H1 (cell line): ENCODE results near the gene VN1R2. TPM values are rescaled to one million over a fixed set of nuclear protein-coding genes. Genes with fewer than 3 reads are reported as not detected.

Source experiments
- CTCF ChIA-PET: fragments of 300-600 bp; sonication (Branson Sonifier 250); formaldehyde crosslinking; loops from one replicate; lab custom pipeline; 2021; ENCODE audit not compliant: partially characterized antibody; lab: Charles Lee
- POLR2A ChIA-PET: fragments of 300-600 bp; sonication (Branson Sonifier 250); formaldehyde crosslinking; loops from one replicate; lab custom pipeline; 2021; ENCODE audit warnings: inconsistent platforms; ENCODE audit not compliant: partially characterized antibody; lab: Charles Lee
- DNase-seq, 2 experiments: peaks; one replicate each; pipeline versions ENCODE4 v3.0.0 to v3.0.0-alpha.2; 2010 to 2022; ENCODE audit warnings: low spot score in 2 of 2, low read depth in 1 of 2, mixed read lengths in 1 of 2
- FAIRE-seq: peaks from 2 replicates; lab custom pipeline; 2011; peaks lifted over from hg19 to GRCh38; lab: Jason Lieb, UNC
- H2AFZ ChIP-seq: 2 replicates; pipeline ENCODE4 v1.8.1; 2012; ENCODE audit warnings: low read length, inconsistent platforms
- H2AK5ac ChIP-seq: 2 replicates; pipeline ENCODE4 v1.6.1; 2013; ENCODE audit warnings: low read depth, low read length
- H2BK120ac ChIP-seq: replicated peaks from 2 replicates; pipeline ENCODE3; 2013; ENCODE audit warnings: low read depth, low read length, inconsistent platforms
- H2BK12ac ChIP-seq: 2 replicates; pipeline ENCODE4 v1.6.1; 2013; ENCODE audit warnings: low read depth, low read length
- H2BK15ac ChIP-seq: 2 replicates; pipeline ENCODE4 v1.6.1; 2013; ENCODE audit warnings: low read length
- H2BK20ac ChIP-seq: 2 replicates; pipeline ENCODE4 v1.6.1; 2013; ENCODE audit warnings: low read length
- H2BK5ac ChIP-seq: 2 replicates; pipeline ENCODE4 v1.6.1; 2013; ENCODE audit warnings: low read depth, low read length
- H3K14ac ChIP-seq: 2 replicates; pipeline ENCODE4 v1.6.1; 2013; ENCODE audit warnings: inconsistent platforms; ENCODE audit not compliant: insufficient read length
- H3K18ac ChIP-seq: 2 replicates; pipeline ENCODE4 v1.6.1; 2013; ENCODE audit warnings: low read length; ENCODE audit errors: extremely low read depth
- H3K23ac ChIP-seq: 2 replicates; pipeline ENCODE4 v1.6.1; 2013; ENCODE audit warnings: inconsistent platforms; ENCODE audit not compliant: insufficient read length
- H3K23me2 ChIP-seq: 2 replicates; pipeline ENCODE4 v1.6.1; 2013; ENCODE audit warnings: low read depth, low read length
- H3K27ac ChIP-seq: 2 replicates; pipeline ENCODE4 v1.6.1; 2011; ENCODE audit warnings: low read depth, low read length, inconsistent platforms
- H3K27me3 ChIP-seq, 4 experiments: replicated peaks in 1 of 4; 1 replicate in 1 of 4; 2 replicates in 3 of 4; pipeline versions ENCODE4 v1.6.1 to v1.8.1; 2011 to 2013; ENCODE audit warnings: low read length in 3 of 4, mild to moderate bottlenecking in 3 of 4, inconsistent platforms in 2 of 4, mixed read lengths in 2 of 4, moderate library complexity in 1 of 4; ENCODE audit not compliant: control insufficient read depth in 3 of 4, insufficient read depth in 3 of 4; ENCODE audit errors: extremely low read depth in 1 of 4
- H3K36me3 ChIP-seq, 4 experiments: 2 replicates each; pipeline versions ENCODE4 v1.6.1 to v1.8.1; 2011 to 2013; ENCODE audit warnings: mild to moderate bottlenecking in 4 of 4, low read length in 3 of 4, moderate library complexity in 2 of 4, control low read depth in 1 of 4, inconsistent platforms in 1 of 4; ENCODE audit not compliant: insufficient read depth in 4 of 4, control insufficient read depth in 2 of 4
- H3K4ac ChIP-seq: replicated peaks from 2 replicates; pipeline ENCODE3; 2013; ENCODE audit warnings: low read length, low read depth, mixed read lengths, inconsistent platforms; ENCODE audit not compliant: insufficient read length
- H3K4me1 ChIP-seq, 4 experiments: replicated peaks in 1 of 4; 1 replicate in 1 of 4; 2 replicates in 3 of 4; pipeline versions ENCODE4 v1.6.1 to v1.8.1; 2011 to 2013; ENCODE audit warnings: low read length in 3 of 4, inconsistent platforms in 2 of 4, mixed read lengths in 1 of 4; ENCODE audit not compliant: insufficient read depth in 4 of 4, control insufficient read depth in 3 of 4
- H3K4me2 ChIP-seq, 2 experiments: 2 replicates each; pipeline versions ENCODE4 v1.6.1 to v1.8.1; 2011 to 2013; ENCODE audit warnings: low read depth in 2 of 2, low read length in 2 of 2, control low read depth in 1 of 2, inconsistent platforms in 1 of 2, mild to moderate bottlenecking in 1 of 2; ENCODE audit not compliant: insufficient read depth in 1 of 2
- H3K4me3 ChIP-seq, 4 experiments: fragments of 200-600, 300-600 bp in 1 of 4; sonication (generic), shearing (Covaris generic), sonication (Bioruptor Twin) in 1 of 4; 2 replicates each; pipeline versions ENCODE4 v1.5.1 to v1.8.1; 2011 to 2016; ENCODE audit warnings: low read length in 4 of 4, low read depth in 3 of 4, control low read depth in 2 of 4, inconsistent platforms in 2 of 4, mild to moderate bottlenecking in 2 of 4, mixed read lengths in 1 of 4, moderate library complexity in 1 of 4; ENCODE audit not compliant: insufficient read depth in 2 of 4; ENCODE audit errors: extremely low read depth in 1 of 4
- H3K56ac ChIP-seq: replicated peaks from 2 replicates; pipeline ENCODE3; 2013; ENCODE audit warnings: low read depth, mild to moderate bottlenecking, mixed read lengths, low read length, inconsistent platforms; ENCODE audit not compliant: insufficient read length
- H3K79me1 ChIP-seq: 2 replicates; pipeline ENCODE4 v1.6.1; 2013; ENCODE audit warnings: low read depth, low read length, control low read depth
- H3K79me2 ChIP-seq, 2 experiments: 2 replicates each; pipeline versions ENCODE4 v1.6.1 to v1.8.1; 2012 to 2013; ENCODE audit warnings: low read length in 2 of 2, mild to moderate bottlenecking in 2 of 2, inconsistent platforms in 1 of 2; ENCODE audit not compliant: insufficient read depth in 2 of 2, control insufficient read depth in 1 of 2
- H3K9ac ChIP-seq, 4 experiments: replicated peaks in 1 of 4; 1 replicate in 1 of 4; 2 replicates in 3 of 4; pipeline versions ENCODE4 v1.6.1 to v1.8.1; 2011 to 2013; ENCODE audit warnings: low read depth in 3 of 4, low read length in 3 of 4, control low read depth in 2 of 4, mild to moderate bottlenecking in 2 of 4, moderate library complexity in 2 of 4, inconsistent platforms in 1 of 4; ENCODE audit errors: extremely low read depth in 1 of 4
- H3K9me3 ChIP-seq, 2 experiments: 2 replicates each; pipeline versions ENCODE4 v1.6.1 to v1.8.1; 2012 to 2013; ENCODE audit warnings: mild to moderate bottlenecking in 2 of 2, moderate library complexity in 2 of 2, control low read depth in 1 of 2, inconsistent platforms in 1 of 2, low read depth in 1 of 2, low read length in 1 of 2, mixed read lengths in 1 of 2; ENCODE audit not compliant: insufficient read depth in 2 of 2
- H4K20me1 ChIP-seq, 2 experiments: replicated peaks in 1 of 2; 2 replicates each; pipeline versions ENCODE3 to v1.8.1; 2011 to 2013; ENCODE audit warnings: inconsistent platforms in 2 of 2, low read length in 2 of 2, mild to moderate bottlenecking in 1 of 2; ENCODE audit not compliant: insufficient read depth in 2 of 2, control insufficient read depth in 1 of 2
- H4K5ac ChIP-seq: 2 replicates; pipeline ENCODE4 v1.6.1; 2013; ENCODE audit warnings: low read length, low read depth, mixed read lengths, inconsistent platforms; ENCODE audit not compliant: insufficient read length
- H4K8ac ChIP-seq: 2 replicates; pipeline ENCODE4 v1.8.0; 2013; ENCODE audit warnings: mild to moderate bottlenecking, moderate library complexity, low read length, inconsistent platforms; ENCODE audit not compliant: insufficient read depth; ENCODE audit errors: extremely low read depth
- H4K91ac ChIP-seq: replicated peaks from 2 replicates; pipeline ENCODE3; 2013; ENCODE audit warnings: low read length, mixed read lengths, inconsistent platforms; ENCODE audit not compliant: insufficient read length
- BACH1 ChIP-seq: IDR thresholded peaks from 2 replicates; pipeline ENCODE4 v1.6.1; 2012; ENCODE audit warnings: low read length, improper control_type of control experiment
- CBX5 ChIP-seq: fragments of 300-800, 300-1000 bp; sonication (generic); IDR thresholded peaks from 2 replicates; pipeline ENCODE4 v1.7.1; 2016; ENCODE audit warnings: antibody characterized with exemption, low read length, low read depth
- CEBPB ChIP-seq: IDR thresholded peaks from 2 replicates; pipeline ENCODE4 v1.6.1; 2012; ENCODE audit warnings: low read depth, low read length
- CHD1 ChIP-seq: IDR thresholded peaks from 2 replicates; pipeline ENCODE4 v1.6.1; 2012; ENCODE audit warnings: low read depth, low read length, improper control_type of control experiment
- NRF1 ChIP-seq: IDR thresholded peaks from 2 replicates; pipeline ENCODE4 v1.6.1; 2011; ENCODE audit warnings: mild to moderate bottlenecking, low read depth, low read length, improper control_type of control experiment
- PHF8 ChIP-seq: fragments of 200-600 bp; sonication (generic); conservative IDR thresholded peaks from 2 replicates; pipeline ENCODE4 v1.7.1; 2012; ENCODE audit warnings: low read depth, mild to moderate bottlenecking, inconsistent platforms, low read length, moderate library complexity
- POLR2A ChIP-seq, 2 experiments: IDR thresholded peaks; 1 replicate in 1 of 2; 2 replicates in 1 of 2; pipeline ENCODE4 v1.6.1; 2011; ENCODE audit warnings: low read depth in 2 of 2, low read length in 2 of 2, mild to moderate bottlenecking in 2 of 2; ENCODE audit errors: control extremely low read depth in 1 of 2
- POLR2AphosphoS5 ChIP-seq: IDR thresholded peaks from 2 replicates; pipeline ENCODE4 v1.6.1; 2011; ENCODE audit warnings: low read depth, low read length
- SIX5 ChIP-seq: IDR thresholded peaks from 2 replicates; pipeline ENCODE4 v1.6.1; 2011; ENCODE audit warnings: mild to moderate bottlenecking, low read depth, low read length
- SRF ChIP-seq: IDR thresholded peaks from 2 replicates; pipeline ENCODE4 v1.6.1; 2011; ENCODE audit warnings: mild to moderate bottlenecking, low read depth, low read length, moderate library complexity
- ZNF274 ChIP-seq: IDR thresholded peaks from 2 replicates; pipeline ENCODE4 v1.7.0; 2012; ENCODE audit warnings: low read length, borderline replicate concordance; ENCODE audit errors: extremely low read depth
- WGBS, 2 experiments: shearing (Covaris generic) in 1 of 2; methylation state at CpG; one replicate each; pipeline versions ENCODE4 v1.1.6 to v1.1.7; 2013 to 2015; ENCODE audit warnings: low lambda C conversion rate in 2 of 2, mixed read lengths in 2 of 2, inconsistent platforms in 1 of 2, low coverage in 1 of 2, missing lambda C conversion rate in 1 of 2; ENCODE audit not compliant: insufficient replicate concordance in 2 of 2, insufficient coverage in 1 of 2, insufficient read length in 1 of 2; ENCODE audit errors: extremely low coverage in 1 of 2, missing lambda C conversion rate in 1 of 2; 5-methylcytosine and 5-hydroxymethylcytosine counted together
- polyA plus RNA-seq, 7 experiments: library from polyadenylated mRNA; depleted of rRNA in 3 of 7; stranded (reverse) in 5 of 7; unstranded in 2 of 7; fragments of >200 nt in 5 of 7; fragments of 200-250 nt in 2 of 7; gene quantifications; 1 replicate in 5 of 7; 2 replicates in 1 of 7; 4 replicates in 1 of 7; pipeline versions ENCODE4 v1.2.1 to v1.2.3, GENCODE V29; 2011 to 2013; ENCODE audit warnings: missing spikeins in 2 of 7, mixed read lengths in 2 of 7
- total RNA-seq: library from RNA; stranded (reverse); fragmentation: NEBNext Ultra II Directional; extraction: Animal tissue kit (Norgen Biotek cat#: 25700); gene quantifications from 2 replicates; pipeline ENCODE4 v1.2.1, GENCODE V29; 2021
- TF ChIP-seq, protein P1 (sequence below): IDR thresholded peaks from 2 replicates; pipeline ENCODE4 v1.6.1; 2012; ENCODE audit warnings: inconsistent platforms

Gene VN1R2
- total and polyA plus RNA-seq, 2 of the 8 experiments (the other 6 are each of a cell fraction or from before 2014, with no cell fraction given), result not detected

DNA sequence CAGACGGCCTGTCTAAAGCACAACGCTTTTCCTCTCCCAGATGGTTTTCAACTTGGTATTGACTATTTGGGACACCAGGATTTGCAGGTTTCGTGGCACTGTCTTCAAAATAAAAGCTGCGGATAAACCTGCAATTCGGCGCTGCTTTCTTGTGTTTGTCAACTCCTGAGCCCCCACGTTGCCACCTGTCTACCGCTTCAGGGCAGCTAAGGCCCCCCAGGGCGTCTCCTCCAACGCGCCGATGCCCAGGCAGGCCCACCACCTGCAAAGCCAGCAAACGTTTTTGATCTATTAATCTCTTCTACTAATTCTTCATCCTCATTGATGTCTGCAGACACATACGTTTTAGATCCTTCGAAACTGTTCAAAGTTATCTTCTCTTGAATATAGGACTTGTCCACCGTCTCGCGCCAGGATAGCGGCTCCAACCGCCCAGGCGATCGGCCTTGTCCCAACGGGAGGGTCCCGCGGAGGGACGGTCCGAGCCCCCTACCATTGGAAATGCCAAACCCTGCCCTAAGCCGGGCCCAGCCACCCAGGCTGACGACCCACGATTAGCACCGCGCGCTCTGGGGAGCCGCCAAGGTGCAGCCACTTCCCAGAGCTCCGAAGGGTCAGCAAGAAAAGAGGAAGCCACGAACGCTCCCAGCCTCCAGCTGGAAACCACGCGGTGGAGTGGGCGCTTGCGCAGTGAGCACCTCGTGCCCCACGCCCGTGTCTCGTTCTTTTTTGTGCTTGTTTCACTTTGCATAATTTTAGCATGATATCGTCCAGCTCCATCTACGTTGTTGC is 32.9 kb downstream of the VN1R2 start:
- Histone ChIP-seq H4K20me1 (no peaks in the 10 kb centered on the region), H2AK5ac (no peak overlapping the region), H3K4me2 (no peak overlapping the region), H2BK120ac (no peak overlapping the region), H4K5ac (no peak overlapping the region), H3K27me3 (no peaks in the 10 kb centered on the region), H3K79me1 (no peaks in the 10 kb centered on the region), H3K14ac (no peak overlapping the region), H3K23ac (no peak overlapping the region), H3K9ac (no peak overlapping the region), H2BK20ac (peak overlapping the region; percentile 32; the same call in 1 of the 2 replicates), H2AFZ (no peak overlapping the region), H3K23me2 (no peaks in the 10 kb centered on the region), H4K8ac (no peak overlapping the region), H3K36me3 (no peaks in the 10 kb centered on the region), H2BK5ac (no peak overlapping the region), H3K9me3 (peaks cover 3 to 6% of the 10 kb centered on the region in 2 experiments; a peak in 3 of 4 replicates), H3K18ac (no peak overlapping the region), H3K56ac (no peak overlapping the region), H2BK12ac (0 out of 2 replicates have a peak overlapping the region, but pooled peaks have one; percentile 73), H4K91ac (no peak overlapping the region), H3K4ac (no peak overlapping the region), H3K27ac (no peak overlapping the region), H3K79me2 (no peaks in the 10 kb centered on the region), H3K4me1 (no peaks in the 10 kb centered on the region), H2BK15ac (peak overlapping the region; percentile 65; the same call in 1 of the 2 replicates), H3K4me3 (no peak overlapping the region)
- WGBS, 2 experiments, result 92% methylated on average over 47 of the region's 47 CpGs; no CpG with 5 or more reads in 1 of the 2 experiments
- no peak for FAIRE-seq
- CTCF ChIA-PET, result interaction anchor here (1.4 to 1.5 kb wide), 2 partner anchors 15 to 25 kb away, joined by 3 to 6 read pairs; no protein-coding TSS in a partner anchor
- DNase-seq, result no peak
- POLR2A ChIA-PET, result no interaction called here
- TF ChIP-seq POLR2AphosphoS5 (no peak), PHF8 (no peak), NRF1 (no peak), SRF (no peak), CHD1 (no peak), CEBPB (no peak), CBX5 (no peak), BACH1 (no peak), ZNF274 (no peak), SIX5 (no peak), POLR2A (IDR thresholded peaks at IDR 0.05; ENCODE audit: control extremely low read depth in 1 of 2, low read depth in 2 of 2, low read length in 2 of 2) (no peak)
- TF ChIP-seq, protein P1, sequence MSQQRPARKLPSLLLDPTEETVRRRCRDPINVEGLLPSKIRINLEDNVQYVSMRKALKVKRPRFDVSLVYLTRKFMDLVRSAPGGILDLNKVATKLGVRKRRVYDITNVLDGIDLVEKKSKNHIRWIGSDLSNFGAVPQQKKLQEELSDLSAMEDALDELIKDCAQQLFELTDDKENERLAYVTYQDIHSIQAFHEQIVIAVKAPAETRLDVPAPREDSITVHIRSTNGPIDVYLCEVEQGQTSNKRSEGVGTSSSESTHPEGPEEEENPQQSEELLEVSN, result no peak
